GM10248 (cell line): ENCODE measurements around the gene ACP3.
A peak's percentile ranks its signal among the peaks of the same experiment; 100 is the strongest.

Experiments used
- CTCF ChIA-PET: fragments of 300-600 bp; sonication (Branson Sonifier 250); formaldehyde crosslinking; extraction: SDS; loops from one replicate; lab custom pipeline; 2021; ENCODE audit warnings: antibody characterized with exemption; lab: Yijun Ruan, JAX
- POLR2A ChIA-PET: fragments of 350-650 bp; sonication (Branson Sonifier 250); formaldehyde crosslinking; extraction: SDS; loops from one replicate; lab custom pipeline; 2020; ENCODE audit warnings: antibody characterized with exemption; lab: Yijun Ruan, JAX
- DNase-seq: peaks from one replicate; pipeline ENCODE4 v3.0.0; 2012; ENCODE audit errors: extremely low spot score
- CTCF ChIP-seq: IDR thresholded peaks from 2 replicates; pipeline ENCODE4 v1.5.1; 2012; ENCODE audit warnings: mild to moderate bottlenecking, low read depth; ENCODE audit errors: extremely low read depth, missing control alignments, control extremely low read depth

The ACP3 gene

GRCh38 chr3:132399054-132399929, 82.1 kb downstream of the ACP3 start:
- peak; percentile 53 for DNase-seq
- peak; percentile 75 for TF ChIP-seq CTCF
- ChIA-PET CTCF (interaction anchor here (0.8 to 13.5 kb wide), 19 partner anchors 9 to 243 kb away, joined by 3 to 404 read pairs (median 4); partner anchors contain the start of gene ACP3), POLR2A (no interaction called here)

GRCh38 chr3:132401255-132401654, 84.0 kb downstream of the ACP3 start:
- DNase-seq, result no peak
- ChIA-PET POLR2A (no interaction called here), CTCF (interaction anchor here (0.9 to 13.5 kb wide), 6 partner anchors 9 to 160 kb away, joined by 3 to 404 read pairs (median 4); no protein-coding TSS in a partner anchor)
- no peak for TF ChIP-seq CTCF

- no peak for TF ChIP-seq CTCF
- ChIA-PET CTCF (interaction anchor here (13.5 kb wide), 1 partner anchor 51 kb away, joined by 404 read pairs; no protein-coding TSS in a partner anchor), POLR2A (no interaction called here)
- no peak for DNase-seq
Measured at GRCh38 chr3:132404276-132404675, 87.1 kb downstream of the ACP3 start.

GRCh38 chr3:132405188-132405587, 88.0 kb downstream of the ACP3 start:
- CTCF ChIA-PET, result interaction anchor here (1.5 to 13.5 kb wide), 2 partner anchors 24 to 52 kb away, joined by 4 to 404 read pairs; no protein-coding TSS in a partner anchor
- TF ChIP-seq CTCF, result no peak
- no peak for DNase-seq
- POLR2A ChIA-PET, result no interaction called here

GRCh38 chr3:132405609-132406299, 88.5 kb downstream of the ACP3 start:
- POLR2A ChIA-PET, result no interaction called here
- no peak for DNase-seq
- no peak for TF ChIP-seq CTCF
- CTCF ChIA-PET, result interaction anchor here (0.8 to 13.5 kb wide), 3 partner anchors 9 to 53 kb away, joined by 4 to 404 read pairs (median 4); no protein-coding TSS in a partner anchor

GRCh38 chr3:132406587-132406986, 89.4 kb downstream of the ACP3 start:
- DNase-seq, result no peak
- no peak for TF ChIP-seq CTCF
- ChIA-PET CTCF (interaction anchor here (0.8 to 13.5 kb wide), 2 partner anchors 10 to 54 kb away, joined by 4 to 404 read pairs; no protein-coding TSS in a partner anchor), POLR2A (no interaction called here)
